C4-2B (cell line): ENCODE results near the gene C16orf78.

Experiments used
- CTCF ChIP-seq: fragments of 450-650 bp; conservative IDR thresholded peaks from 2 replicates; pipeline ENCODE4 v1.5.1; 2017; ENCODE audit warnings: mild to moderate bottlenecking
- ZFX ChIP-seq: fragments of 450-650 bp; IDR thresholded peaks from 2 replicates; pipeline ENCODE4 v1.6.1; 2017

GRCh38 chr16:49376206-49376605 is 2.6 kb downstream of the C16orf78 start:
- no peak for TF ChIP-seq CTCF
- no peak for TF ChIP-seq ZFX
